ENCODE results near the gene SLC16A11. TPM values are rescaled to one million over a fixed set of nuclear protein-coding genes. Genes with fewer than 3 reads are reported as not detected.
"Not testable (repeated sequence)": the region's sequence is repeated elsewhere in the genome, so short reads cannot be mapped to it uniquely, and the experiment has no call there.

Gene SLC16A11
- total RNA-seq, 4 donors from 2014 or later = 1.2 to 2.2 TPM; not detected in 2

DNA sequence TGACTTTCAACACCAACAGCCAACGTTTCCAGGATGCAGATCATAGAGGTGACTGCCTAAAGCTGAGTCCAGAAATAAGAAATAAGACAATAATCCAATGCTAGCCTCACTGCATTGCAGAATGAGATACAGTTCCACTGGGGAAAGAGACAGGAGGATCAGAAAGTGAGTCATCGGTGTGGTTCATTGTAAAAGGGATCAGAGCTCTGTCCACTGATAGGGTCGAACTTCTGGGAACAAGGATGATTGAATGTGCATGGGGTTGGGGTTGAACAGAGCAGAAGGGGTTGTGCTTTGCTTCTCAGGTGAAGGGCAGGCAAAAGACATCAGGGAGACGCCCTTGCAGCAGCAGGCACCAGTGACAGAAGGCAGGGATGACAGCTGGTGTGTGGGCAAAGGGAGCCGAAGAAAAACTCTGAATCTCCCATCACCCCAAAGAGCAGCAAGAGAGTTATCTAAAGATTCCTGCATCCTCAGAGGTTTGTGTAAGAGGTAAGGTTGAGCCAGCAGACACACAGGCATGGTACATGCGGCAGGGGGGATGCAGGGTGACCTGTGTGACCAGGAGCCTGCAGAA lies 19.7 kb upstream of the SLC16A11 start:
- no peak overlapping the region for H3K27ac ChIP-seq
- no peaks in the 10 kb centered on the region for H3K4me1 ChIP-seq
- peaks cover 6% of the 10 kb centered on the region for H3K27me3 ChIP-seq
- H3K36me3 ChIP-seq = no peaks in the 10 kb centered on the region
- peaks cover 0 to 7% of the 10 kb centered on the region in 2 donors for H3K9me3 ChIP-seq
- TF ChIP-seq POLR2AphosphoS5 (IDR thresholded peaks at IDR 0.05) = no peak
- TF ChIP-seq, protein P1, sequence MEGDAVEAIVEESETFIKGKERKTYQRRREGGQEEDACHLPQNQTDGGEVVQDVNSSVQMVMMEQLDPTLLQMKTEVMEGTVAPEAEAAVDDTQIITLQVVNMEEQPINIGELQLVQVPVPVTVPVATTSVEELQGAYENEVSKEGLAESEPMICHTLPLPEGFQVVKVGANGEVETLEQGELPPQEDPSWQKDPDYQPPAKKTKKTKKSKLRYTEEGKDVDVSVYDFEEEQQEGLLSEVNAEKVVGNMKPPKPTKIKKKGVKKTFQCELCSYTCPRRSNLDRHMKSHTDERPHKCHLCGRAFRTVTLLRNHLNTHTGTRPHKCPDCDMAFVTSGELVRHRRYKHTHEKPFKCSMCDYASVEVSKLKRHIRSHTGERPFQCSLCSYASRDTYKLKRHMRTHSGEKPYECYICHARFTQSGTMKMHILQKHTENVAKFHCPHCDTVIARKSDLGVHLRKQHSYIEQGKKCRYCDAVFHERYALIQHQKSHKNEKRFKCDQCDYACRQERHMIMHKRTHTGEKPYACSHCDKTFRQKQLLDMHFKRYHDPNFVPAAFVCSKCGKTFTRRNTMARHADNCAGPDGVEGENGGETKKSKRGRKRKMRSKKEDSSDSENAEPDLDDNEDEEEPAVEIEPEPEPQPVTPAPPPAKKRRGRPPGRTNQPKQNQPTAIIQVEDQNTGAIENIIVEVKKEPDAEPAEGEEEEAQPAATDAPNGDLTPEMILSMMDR (IDR thresholded peaks at IDR 0.05) = no peak
- in situ Hi-C loops (cut with MboI; ENCODE audit: low pct_ligation_motif_present in 1 of 4, low pct_unique_long_range_greater_than_20kb in 1 of 4, low sequenced_read_pairs in 3 of 4) = no loop called here
- no peak overlapping the region for H3K4me3 ChIP-seq
- no peak for DNase-seq
- intact Hi-C loops (cut with DNase I; ENCODE audit: low total_unique reads) = no loop called here
- 57 to 62% methylated on average over 3 to 6 of the region's 6 CpGs for WGBS, 2 donors (ENCODE audit: low coverage in 1 of 2)

DNA sequence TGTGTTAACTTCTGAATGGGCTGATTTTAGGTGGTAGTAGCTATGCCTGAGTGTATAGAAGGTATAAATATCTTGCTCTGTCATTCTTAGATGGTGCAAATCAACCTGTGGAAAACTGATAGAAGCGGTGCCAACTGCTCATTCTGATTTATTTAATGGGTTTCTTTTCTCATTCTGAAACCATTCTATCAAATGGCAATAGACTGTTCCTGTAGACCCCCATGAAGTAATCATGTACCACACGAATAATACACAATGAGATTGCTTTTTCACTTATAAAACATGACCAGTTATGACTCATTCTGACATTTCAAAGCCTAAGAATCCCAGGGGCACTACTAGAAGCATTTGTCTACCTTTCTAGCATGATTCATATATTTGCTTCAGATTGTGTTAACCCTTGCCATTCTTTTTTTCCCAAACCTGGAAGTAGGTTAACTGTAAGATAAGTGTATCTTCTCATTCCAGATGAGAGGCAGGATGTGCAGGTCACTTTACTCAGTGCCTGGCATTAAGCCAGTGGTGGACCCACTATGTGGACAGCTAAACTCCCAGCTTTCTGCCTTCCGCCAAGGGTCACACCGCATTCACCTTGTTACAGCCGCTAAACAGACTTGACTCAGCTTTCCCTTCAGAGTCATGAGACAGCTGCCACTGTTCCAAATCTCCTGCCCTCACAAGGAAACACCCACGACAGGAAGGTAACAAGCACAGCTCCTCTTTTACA lies 16.4 kb upstream of the SLC16A11 start:
- Histone ChIP-seq H3K9me3 (no peaks in the 10 kb centered on the region), H3K27ac (no peak overlapping the region), H3K4me3 (no peak overlapping the region), H3K4me1 (no peaks in the 10 kb centered on the region), H3K36me3 (no peaks in the 10 kb centered on the region), H3K27me3 (peaks cover 6% of the 10 kb centered on the region)
- intact Hi-C loops (cut with DNase I; ENCODE audit: low total_unique reads) = no loop called here
- WGBS, 2 donors (ENCODE audit: low coverage in 1 of 2) = 13 to 51% methylated on average over 2 to 6 of the region's 6 CpGs
- in situ Hi-C loops (cut with MboI; ENCODE audit: low pct_ligation_motif_present in 1 of 4, low pct_unique_long_range_greater_than_20kb in 1 of 4, low sequenced_read_pairs in 3 of 4) = no loop called here
- DNase-seq = no peak
- no peak for TF ChIP-seq POLR2AphosphoS5 (IDR thresholded peaks at IDR 0.05)
- TF ChIP-seq POLR2A (IDR thresholded peaks at IDR 0.05) = no peak
- TF ChIP-seq, protein P1 (IDR thresholded peaks at IDR 0.05) = no peak
- no peak for TF ChIP-seq EP300 (IDR thresholded peaks at IDR 0.05; ENCODE audit: low read depth)

DNA sequence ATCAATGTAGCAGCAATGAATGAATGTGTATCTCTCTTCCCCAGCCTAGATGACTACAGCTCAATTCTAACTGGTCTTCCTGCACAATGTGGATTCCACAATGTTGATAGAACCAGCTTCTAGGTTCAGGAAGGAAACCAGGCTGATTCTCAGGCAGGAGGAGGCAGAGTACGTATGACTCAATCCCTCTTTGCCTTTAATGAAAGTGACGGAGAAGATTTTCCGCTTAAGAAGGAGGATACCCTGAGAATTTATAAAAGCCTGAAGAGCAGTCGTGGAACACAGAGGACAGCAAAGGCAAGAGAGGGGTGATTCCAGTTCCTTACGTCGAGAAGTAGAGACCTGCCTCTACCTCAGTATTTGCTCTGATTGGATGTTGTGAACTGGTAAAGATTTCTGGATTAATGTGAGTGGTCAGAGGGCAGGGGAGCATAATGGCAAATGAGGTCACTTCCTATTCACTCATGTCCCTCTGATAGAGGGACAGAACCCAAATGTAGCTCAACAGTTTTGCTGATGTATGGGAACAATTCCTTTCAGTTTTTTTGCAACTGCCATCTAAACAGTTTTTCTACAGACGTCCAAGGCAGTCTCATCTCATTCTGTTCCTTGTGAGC lies 15.0 kb upstream of the SLC16A11 start:
- no peak overlapping the region for H3K27ac ChIP-seq
- 71 to 79% methylated on average over 6 to 7 of the region's 7 CpGs for WGBS, 2 donors (ENCODE audit: low coverage in 1 of 2)
- peaks cover 6% of the 10 kb centered on the region for H3K27me3 ChIP-seq
- H3K9me3 ChIP-seq = no peaks in the 10 kb centered on the region
- no peaks in the 10 kb centered on the region for H3K4me1 ChIP-seq
- in situ Hi-C loops (cut with MboI; ENCODE audit: low pct_ligation_motif_present in 1 of 4, low pct_unique_long_range_greater_than_20kb in 1 of 4, low sequenced_read_pairs in 3 of 4) = no loop called here
- DNase-seq = no peak
- intact Hi-C loops (cut with DNase I; ENCODE audit: low total_unique reads) = no loop called here
- no peak for TF ChIP-seq EP300 (IDR thresholded peaks at IDR 0.05; ENCODE audit: low read depth)
- no peak overlapping the region for H3K4me3 ChIP-seq
- H3K36me3 ChIP-seq = no peaks in the 10 kb centered on the region

DNA sequence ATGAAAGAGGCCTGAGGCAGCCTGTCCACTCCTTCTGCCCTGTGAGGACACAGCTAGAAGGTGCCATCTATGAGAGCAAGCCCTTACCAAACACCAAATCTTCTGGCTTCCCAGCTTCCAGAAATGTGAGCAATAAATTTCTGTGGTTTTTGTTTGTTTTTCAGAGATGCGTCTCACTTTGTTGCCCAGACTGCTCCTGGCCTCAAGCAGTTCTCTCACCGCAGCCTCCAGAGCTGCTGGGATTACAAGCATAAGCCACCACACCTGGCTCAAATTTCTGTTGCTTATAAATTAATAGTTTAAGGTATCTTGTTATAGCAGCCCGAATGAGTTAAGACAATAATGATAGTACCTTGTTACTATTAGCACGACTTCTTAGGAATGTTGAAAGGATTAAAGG lies 12.5 kb upstream of the SLC16A11 start:
- Histone ChIP-seq H3K27me3 (no peaks in the 10 kb centered on the region), H3K36me3 (no peaks in the 10 kb centered on the region), H3K4me1 (no peaks in the 10 kb centered on the region), H3K4me3 (no peak overlapping the region), H3K9me3 (no peaks in the 10 kb centered on the region), H3K27ac (no peak overlapping the region)
- TF ChIP-seq POLR2A (IDR thresholded peaks at IDR 0.05) (no peak), POLR2AphosphoS5 (IDR thresholded peaks at IDR 0.05) (no peak), EP300 (IDR thresholded peaks at IDR 0.05; ENCODE audit: low read depth) (no peak)
- TF ChIP-seq, protein P1 (IDR thresholded peaks at IDR 0.05) = no peak
- intact Hi-C loops (cut with DNase I; ENCODE audit: low total_unique reads) (no loop called here), in situ Hi-C loops (cut with MboI; ENCODE audit: low pct_ligation_motif_present in 1 of 4, low pct_unique_long_range_greater_than_20kb in 1 of 4, low sequenced_read_pairs in 3 of 4) (no loop called here)
- 76 to 88% methylated on average over 3 to 4 of the region's 4 CpGs for WGBS, 2 donors (ENCODE audit: low coverage in 1 of 2)
- no peak for DNase-seq

DNA sequence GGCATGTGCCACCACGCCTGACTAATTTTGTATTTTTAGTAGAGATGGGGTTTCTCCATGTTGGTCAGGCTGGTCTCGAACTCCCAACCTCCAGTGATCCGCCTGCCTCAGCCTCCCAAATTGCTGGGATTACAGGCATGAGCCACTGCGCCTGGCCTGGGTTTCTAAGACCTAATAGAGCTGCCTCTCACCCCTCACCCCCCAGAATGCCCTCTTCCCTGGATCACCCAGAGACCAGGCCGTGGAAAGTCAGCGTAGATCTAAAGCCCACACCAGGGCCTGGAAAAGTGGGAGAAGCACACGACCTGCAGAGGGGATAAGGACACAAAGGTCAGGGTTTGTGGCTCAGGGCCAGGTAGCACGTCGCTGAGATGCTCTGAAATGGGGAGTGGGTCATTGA lies 6.7 kb upstream of the SLC16A11 start:
- in situ Hi-C loops (cut with MboI; ENCODE audit: low pct_ligation_motif_present in 1 of 4, low pct_unique_long_range_greater_than_20kb in 1 of 4, low sequenced_read_pairs in 3 of 4) = loop anchor here in 2 of 4 donors (5.0 kb wide), 1 partner anchor 87 kb away; no protein-coding TSS in a partner anchor
- WGBS, 2 donors (ENCODE audit: low coverage in 1 of 2) = 78 to 80% methylated on average over 5 to 9 of the region's 9 CpGs

More for the DNA sequence above, 6.7 kb upstream of the SLC16A11 start:
- H3K27me3 ChIP-seq; intact Hi-C loops (cut with DNase I; ENCODE audit: low total_unique reads); DNase-seq; H3K4me3 ChIP-seq; H3K36me3 ChIP-seq; H3K27ac ChIP-seq; H3K9me3 ChIP-seq: not testable (repeated sequence)
- H3K4me1 ChIP-seq = peaks cover 7 to 21% (median 16%) of the 10 kb centered on the region in 4 donors
